Activated effector memory CD4-positive, alpha-beta T cell treated with anti-CD3 and anti-CD28 coated beads, Interleukin-2, amount 50 U/mL, for 16 hours (primary cell): ENCODE measurements around the gene LEP.
A peak's percentile ranks its signal among the peaks of the same experiment; 100 is the strongest.

Source experiments
- DNase-seq: peaks from one replicate; pipeline ENCODE4 v3.0.0-alpha.2; 2020

Gene LEP

DNA sequence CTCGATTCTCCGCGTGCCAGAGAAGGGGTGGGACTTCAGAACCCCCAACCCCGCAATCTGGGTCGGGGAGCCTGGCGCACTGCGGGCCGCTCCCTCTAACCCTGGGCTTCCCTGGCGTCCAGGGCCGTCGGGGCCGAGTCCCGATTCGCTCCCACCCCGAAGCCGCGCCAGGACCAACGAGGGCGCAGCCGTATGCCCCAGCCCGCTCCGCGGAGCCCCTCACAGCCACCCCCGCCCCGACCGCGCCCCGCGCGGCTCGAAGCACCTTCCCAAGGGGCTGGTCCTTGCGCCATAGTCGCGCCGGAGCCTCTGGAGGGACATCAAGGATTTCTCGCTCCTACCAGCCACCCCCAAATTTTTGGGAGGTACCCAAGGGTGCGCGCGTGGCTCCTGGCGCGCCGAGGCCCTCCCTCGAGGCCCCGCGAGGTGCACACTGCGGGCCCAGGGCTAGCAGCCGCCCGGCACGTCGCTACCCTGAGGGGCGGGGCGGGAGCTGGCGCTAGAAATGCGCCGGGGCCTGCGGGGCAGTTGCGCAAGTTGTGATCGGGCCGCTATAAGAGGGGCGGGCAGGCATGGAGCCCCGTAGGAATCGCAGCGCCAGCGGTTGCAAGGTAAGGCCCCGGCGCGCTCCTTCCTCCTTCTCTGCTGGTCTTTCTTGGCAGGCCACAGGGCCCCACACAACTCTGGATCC is at the start of gene LEP:
TSS of gene LEP (plus strand) at position 583 of the 691 bp plus-strand sequence. CDS start 10,741 bp downstream, outside the sequence.
- no peak for DNase-seq

DNA sequence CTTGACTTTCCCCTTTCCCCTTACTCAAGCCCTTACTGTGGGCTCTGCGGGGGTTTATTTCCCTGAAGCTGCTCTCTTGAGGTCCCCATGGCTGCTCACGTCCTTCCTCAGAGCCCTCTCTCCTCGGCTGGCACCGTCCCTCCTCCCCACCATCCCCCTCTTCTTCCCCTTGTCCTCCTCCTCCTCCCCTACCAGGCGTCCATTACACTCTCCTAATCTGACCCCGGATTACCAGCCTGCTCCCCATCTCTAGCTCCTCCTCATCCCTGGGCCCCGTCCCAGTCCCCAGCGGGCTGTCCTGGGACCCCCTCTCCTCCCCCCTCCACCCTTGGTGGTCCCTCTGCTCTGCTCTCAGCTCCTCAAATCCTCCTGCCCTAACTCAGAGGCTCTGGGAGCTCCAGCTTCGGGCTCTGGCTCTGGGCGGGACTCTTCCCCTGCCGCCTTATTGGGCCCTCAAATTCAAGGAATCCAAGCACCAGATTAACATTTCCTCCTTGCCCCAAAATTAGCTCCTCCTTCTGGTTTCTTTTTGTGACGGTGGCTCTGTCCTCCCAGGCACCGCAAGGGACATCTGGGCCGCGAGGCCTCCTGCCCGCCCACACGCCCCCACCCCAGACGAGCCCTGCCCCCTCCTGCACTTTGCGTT is 48.5 kb upstream of the LEP start:
- DNase-seq = peak; percentile 22

DNA sequence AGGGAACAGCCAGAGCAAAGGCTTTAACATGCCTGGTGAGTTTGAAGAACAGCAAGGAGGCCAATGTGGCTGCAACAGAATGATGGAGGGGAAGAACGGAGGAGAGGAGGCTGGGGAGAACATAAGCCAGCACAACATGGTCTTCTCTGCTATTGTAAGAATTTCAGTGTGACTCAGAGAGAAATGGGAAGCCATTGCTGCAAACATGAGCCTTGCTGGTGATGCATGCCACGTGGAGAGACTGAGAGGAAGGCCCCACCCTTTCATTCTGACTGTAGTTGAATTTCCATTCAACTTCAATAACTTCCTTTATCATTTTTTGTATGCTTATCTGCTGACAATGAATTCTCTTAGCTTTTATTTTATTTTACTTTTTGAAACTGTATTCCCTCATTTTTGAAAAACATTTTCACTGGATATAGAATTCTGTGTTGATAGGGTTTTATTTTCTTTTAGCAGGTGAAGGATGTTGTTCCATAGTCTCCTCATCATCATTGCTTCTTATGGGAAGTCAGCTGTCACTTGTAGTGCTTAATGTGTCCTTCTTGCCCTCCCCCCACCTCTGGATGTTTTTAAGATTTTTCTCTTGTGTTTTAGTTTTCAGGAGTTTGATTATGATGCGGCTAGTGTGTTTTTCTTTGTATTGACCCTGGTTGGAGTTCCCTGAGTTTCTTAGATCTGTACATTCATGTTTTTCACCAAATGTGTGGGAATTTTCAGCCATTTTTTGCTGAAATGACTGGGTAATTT is 46.4 kb upstream of the LEP start:
- peak; percentile 14 for DNase-seq

DNA sequence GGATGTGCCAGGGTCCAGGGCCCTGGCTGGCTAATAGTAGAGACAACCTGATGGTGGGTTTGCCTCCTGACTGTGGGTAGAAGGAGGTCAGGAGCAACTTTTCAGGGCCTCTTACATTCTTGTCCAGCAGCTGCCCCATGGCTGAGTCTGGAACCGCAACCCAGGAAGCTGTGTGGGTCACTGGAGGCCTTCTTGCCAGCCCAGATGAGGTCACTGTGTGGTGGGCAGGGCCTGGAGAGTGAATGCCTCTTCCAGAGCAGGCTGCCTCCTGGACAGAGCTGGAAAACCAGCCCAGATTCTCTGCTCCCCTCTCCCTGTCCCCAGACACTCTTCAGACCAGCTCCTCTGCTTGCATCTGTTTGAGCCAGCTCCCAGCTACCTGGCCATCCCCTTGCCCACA is 43.5 kb upstream of the LEP start:
- DNase-seq = peak; percentile 19

DNA sequence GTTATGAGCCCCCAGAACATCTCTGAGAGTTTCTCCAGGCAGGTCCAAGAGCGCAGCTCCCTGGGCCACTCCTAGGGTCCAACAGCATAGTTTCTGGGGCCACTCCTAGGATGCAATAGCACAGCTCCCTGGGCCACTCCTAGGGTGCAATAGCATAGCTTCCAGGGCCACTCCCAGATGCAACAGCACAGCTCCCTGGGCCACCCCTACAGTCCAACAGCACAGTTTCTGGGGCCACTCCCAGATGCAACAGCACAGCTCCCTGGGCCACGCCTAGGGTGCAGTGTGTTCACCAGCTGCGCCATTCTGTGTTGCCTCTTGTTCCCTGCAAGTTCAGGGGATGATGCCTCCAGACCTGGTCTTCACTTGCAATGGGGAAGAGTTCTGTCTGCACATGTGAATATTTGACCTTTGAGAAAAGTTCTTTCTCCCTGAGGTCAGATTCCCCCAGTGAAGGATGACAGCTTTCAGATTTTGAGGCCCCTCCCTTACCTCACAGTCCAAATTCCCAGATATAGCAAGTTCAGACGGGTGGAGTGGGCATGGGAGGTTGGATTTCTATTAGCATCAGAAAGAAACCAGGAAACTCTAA is 43.0 kb upstream of the LEP start:
- DNase-seq = peak; percentile 16

DNA sequence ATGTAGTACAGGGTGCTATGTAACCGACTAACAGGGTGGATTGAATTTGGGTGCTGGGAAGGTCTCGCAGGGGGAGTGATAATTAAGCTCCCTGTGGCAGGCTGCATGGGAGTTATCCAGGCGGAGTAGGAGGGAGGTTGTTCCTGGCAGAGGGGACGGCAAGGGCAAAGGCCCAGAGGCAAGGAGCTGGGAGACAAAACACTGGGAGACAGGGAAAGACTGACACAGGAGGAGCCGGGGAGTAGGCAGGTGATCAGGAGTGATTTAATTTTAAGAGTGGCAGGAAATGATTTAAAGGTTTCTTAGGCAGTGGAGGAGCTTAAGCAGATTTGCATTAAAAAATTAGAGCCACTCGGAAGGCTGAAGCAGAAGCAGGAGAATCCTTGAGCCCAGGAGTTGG is 40.7 kb upstream of the LEP start:
- peak; percentile 49 for DNase-seq

DNA sequence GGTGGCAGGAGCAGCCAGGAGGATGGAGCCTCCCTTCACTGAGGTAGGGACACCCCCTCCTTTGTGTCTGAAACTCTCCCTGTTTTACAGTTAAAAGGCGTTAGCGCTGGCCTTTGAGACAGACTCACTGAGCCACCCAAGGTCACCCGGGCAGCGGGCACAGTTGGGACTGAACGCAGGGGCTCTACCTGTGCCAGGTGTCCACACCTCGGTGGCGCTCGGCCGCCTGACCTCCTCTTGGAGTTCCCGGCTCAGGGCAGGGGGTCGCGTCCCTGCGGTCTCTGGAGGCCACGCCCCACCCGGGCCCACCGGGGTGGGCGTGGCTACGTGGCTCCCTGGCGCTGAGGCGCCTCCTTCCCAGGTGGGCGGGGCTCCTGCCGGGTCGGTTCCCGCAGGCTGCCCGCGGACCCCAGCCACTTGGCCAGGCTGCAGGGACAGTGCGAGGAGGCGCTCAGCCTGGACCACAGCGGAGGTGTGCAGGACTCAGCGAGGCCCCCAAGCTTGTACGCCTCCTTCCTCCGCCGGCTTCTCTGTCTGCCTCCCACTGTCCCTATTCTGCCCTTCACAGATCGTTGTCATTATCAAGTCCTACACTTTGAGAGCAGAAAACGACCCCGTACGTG is 39.9 kb upstream of the LEP start:
- DNase-seq = peak; percentile 61

DNA sequence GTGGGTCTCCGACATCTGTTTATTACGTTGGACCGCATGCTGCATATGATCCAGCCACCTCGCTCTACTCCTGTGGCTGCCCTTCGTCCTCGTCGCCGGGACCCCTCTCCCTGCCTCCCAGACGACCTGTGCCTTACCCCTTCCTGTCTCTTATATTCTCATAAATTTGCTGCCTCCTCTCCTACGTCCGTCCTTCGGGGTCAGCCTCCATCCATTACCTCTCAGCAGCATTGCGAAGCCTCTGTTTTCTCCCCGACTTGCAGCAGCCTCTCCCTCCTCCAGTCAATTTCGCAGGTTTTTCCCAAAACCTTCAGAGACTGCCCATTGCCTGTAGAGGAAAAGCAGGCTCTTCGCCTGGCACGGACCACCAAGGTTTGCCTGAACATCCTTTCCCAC is 39.4 kb upstream of the LEP start:
- DNase-seq = no peak

DNA sequence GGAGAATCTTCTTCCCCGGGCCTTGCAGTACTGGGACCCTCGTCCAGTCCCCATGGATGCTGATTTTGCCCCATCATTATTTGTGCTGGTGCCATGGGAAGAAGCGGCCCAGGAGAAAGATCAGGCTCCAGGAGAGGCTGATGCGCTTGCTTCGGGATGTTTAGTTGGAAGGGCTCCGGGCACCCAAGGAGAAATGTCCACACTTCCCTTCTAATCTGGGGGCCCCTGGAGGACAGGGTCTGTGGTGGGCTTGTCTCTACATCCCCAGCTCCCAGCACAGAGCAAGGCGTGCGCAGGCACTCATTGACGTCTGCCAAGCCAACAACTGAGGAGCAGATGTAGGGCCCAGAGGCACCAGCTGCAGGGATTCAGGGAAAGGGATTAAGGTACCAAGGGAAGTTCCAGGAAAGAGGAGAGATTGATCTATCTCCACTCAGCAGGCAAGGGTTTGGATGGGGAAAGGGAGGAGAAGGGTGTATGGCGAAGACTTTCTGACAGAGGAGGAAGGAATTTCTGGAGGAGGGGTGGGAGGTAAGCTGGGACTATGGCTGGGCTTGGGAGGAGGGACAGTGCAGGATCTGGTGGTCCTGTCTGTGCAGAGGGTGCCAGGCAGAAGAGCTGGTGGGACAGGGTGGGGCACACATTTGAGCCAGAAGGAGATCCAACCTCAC is 38.7 kb upstream of the LEP start:
- no peak for DNase-seq

DNA sequence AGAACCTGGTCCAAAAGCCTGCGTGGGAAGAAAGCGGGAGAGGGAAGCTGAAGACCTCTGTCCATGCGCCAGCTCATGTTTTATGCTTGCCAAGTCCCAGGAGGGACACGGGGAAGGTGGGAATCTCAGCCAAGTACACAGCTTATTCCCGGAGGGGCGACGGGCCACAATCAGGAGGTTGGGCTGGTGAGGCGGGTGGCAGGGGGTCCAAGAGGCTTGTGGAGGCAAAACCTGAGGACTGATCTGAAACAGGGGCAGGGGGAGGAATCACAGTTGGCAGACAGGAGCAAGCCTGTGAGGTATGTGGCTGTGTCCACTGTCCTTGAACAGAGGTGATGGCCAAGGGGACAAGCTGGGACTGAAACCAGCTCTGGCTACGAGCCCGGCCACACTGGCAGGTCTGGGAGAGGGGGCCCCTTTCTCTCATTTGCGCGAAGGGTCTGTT is 38.0 kb upstream of the LEP start:
- no peak for DNase-seq

DNA sequence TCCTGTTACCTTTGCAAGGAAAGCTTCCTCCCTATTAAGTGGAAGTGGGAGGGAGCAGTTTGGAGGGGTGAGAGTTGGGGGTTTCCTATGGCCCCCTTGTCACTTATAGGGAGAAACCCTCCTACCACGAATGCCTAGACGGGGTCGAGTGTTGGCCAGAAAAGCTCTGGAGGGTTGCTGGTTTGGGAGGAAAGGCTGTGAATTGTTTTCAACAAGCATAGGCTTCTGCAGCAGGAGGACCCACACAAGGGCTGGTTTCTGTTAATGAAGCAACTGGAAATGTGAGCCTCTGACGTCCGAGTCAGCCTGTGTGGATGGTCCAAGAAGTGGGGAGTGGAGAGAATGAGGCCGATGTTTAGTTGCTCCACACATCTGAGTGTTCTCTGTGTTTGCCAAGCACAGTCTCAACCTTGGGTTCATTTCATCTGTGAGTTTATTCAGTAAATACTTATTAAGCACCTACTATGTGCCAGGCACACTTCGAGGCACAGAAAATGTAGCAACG is 37.3 kb upstream of the LEP start:
- no peak for DNase-seq

DNA sequence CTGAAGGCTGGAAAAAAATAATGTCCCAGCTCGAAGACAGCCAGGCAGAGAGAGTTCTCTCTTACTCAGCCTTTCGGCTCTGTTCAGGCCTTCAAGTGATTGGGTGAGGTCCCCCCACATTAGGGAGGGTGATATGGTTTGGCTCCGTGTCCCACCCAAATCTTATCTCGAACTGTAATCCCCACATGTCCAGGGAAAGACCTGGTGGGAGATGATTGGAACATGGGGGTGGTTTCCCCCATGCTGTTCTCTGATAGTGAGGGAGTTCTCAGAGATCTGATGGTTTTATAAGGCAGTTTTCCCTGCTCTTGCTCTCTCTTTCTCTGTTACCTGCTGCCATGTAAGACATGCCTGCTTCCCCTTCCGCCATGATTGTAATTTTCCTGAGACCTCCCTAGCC is 36.6 kb upstream of the LEP start:
- DNase-seq = no peak

DNA sequence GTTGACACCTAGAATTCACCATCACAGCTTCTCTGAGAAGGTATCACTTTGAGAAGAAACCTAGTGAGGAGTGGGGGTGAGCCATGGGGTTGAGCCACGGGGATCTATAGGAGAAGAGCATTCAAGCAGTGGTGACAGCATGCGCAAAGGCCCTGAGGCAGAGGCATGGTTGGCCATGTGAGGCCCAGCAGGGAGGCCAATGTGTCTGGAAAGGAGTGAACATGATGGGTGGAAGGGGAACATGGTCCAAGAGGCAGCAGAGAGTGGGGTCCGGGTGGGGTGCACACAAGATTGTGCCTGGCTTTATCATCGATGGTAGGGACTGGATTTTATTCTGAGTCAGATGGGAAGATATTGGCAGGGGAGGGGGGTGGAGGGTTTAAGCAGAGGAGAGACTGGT is 36.0 kb upstream of the LEP start:
- peak; percentile 52 for DNase-seq

DNA sequence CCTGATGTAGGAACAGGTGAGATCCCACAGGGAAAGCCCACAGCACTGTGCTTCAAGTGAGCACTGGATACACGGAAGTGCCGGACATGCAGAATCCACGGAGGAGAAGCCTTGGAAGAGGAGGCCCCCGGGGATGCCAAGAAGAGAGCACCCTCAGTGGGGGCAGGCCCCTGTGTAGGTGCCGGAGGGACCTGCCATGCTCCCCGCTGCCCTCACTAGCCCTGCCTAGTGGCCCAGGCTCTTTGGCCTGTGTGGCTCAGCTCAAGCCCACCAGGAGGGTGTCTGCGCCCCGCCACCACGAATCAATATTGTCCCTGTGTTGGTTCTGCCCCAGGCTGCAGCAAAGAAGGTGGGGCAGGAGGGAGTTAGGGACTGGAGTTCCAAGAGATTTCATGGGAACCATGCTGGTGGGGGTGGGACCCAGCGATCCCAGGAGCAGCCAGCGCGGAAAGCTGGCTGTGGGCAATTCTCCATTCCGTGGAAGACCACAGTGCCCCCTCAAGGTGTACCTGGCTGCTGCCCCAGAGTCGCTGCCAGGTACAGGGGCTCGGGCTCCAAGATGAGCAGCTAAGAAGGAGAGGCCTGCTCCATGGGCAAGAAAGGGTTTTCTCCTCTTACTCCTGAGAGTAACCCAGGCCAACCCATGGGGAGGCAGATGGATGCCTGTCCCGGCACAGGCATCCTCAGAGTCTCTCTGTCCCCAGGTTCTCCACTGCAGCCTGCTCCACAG is 34.9 kb upstream of the LEP start:
- no peak for DNase-seq

DNA sequence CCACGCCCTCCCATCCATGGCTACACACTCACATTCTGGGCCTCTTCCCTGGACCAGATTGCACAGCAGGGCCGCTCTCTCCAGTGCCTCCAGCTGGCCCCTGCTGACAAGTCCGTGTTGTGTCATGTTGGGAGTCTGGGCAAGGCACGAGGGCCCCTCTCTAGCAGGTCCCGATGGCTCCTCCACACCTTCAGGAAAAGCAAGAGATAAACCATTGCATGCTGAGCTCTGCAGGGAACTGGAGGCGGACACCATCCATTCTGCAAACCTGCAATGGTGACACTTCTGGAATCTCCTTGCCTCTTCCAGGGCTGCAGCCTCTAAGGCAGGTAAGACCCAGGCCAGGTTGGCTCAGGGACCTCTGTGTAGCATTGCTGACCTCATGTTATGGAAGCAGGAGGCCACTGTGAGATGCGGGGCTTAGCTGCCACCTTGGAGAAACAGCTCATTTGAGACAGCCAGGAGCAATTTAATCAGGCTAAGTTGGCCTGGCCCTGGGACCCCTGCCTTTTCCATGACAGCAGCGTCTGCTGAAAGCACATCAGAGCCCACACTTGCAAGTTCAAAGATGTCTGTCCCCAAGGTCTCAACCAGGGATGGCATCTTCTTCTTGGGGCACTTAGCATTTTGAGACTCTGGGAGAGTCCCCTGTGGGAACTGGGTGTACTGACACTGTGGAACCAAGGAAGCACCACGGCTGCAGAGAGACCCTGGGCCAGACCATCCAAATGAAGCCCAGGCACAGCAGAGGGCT is 34.2 kb upstream of the LEP start:
- no peak for DNase-seq

DNA sequence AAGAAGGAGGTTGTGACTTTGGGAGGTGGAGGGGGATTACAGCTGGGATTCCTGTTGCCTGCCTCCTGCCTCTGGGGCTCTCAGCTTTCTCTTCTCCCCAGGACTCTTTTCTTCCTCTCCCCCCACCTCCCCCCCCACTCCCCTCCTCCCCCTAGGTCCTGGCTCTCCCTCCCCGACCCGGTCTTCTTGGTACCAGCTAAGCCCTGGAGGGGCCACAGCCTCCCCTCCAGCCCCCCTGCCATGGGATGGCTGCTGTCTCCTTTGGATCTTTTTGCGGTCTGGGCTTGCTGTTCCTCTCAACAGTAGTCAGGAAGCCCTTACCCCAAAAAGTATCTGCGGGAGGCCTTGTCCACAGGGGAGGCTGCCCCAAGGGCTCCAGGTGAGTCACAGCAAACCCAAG is 33.5 kb upstream of the LEP start:
- DNase-seq = peak; percentile 12

DNA sequence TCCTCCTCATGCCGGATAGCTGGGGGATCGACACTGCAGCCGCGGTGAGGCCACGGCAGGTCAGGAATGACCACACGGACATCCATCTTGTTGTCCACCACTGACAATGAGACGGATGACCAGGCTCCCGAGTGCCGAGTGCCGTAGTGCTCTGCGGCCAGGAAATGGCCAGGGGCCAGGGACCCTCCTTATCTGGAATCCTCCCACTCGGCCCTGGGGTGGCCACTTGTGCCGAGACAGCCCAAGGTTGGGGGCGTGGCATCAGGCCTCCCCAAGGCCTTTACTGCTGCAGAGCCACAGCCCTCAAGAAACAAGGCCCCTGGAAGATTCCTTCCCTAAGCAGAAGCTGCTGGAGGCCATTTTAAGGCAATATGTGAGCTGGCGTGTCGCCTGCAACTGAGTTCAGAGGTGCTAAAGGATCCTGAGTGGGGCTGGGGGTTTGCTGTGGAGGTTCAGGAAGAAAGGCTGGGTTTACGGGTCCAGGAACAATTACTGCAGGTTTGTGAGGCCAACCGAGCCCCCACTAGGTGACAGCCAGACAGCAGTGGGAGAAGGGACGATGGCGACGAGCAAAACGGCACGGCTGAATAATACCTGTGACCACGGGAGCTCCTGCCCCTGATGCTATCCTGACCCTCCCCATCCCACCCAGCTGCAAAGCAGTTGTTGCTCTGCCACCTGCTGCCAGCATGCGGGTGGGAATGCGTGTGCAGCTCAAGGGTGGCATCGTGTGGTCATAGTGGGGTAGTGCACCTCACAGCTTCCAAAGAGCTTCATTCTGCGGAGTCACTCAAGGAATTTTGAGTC is 31.6 kb upstream of the LEP start:
- peak; percentile 86 for DNase-seq

DNA sequence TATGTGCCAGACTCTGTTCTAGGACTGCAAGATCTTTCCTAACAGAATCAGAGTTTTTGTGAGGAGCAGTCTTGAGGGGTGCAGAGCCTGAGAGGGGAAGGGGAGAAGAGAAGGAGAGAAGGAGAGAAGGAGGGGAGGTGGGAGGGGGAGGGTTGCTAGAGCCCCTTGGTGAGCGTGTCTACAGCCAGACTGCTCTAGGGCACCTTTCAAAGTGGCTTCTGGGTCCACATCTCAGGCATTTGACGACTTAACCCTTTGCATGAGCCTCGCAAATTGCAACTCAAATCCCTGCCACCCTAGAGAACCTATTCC is 31.1 kb upstream of the LEP start:
- no peak for DNase-seq

DNA sequence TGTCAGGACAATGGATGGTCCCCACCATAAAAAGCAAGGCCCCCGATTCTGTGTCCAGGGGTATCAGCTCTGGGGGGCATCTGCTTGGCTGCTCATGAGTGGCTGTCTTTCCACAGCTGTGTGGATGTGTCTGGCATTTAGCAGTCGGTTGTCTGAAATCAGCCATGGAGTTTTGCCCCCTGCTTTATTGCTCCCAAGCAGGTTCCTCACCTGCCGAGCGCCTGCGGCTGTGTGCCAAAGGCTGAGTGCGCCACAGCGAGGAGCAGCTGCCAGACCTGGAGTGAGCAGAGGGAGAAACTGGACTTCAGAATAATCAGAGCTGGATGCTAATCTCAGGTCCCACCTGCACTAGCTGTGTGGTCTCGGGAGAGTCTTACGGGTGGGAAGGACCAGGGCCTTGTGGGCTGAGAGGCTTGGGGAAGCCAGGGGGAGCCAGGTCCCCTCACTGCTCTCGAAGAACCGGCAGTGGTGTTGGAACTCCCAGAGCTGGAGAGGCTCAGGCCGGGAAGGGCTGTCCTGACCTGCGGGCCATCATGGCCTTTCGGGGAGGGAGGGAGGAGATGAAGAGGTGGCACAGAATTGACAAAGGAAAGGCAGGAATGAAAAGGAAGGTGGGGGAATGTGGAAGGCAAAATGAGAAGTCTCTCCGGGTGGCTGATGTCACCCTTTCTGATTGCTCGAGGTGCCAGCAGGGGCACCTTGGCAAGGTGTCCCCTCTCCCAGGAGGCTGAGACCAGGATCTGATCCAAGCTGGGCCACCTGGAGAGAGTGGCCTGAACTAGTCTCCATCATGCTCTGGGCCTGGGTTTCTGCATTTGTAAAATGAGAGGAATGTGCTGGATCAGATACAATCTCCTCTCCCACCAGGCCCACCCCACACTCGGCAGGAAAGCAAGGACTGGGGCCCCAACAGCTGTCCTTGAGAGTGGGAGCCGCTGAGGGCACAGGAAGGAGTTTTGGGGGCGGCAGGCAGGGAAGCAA is 30.2 kb upstream of the LEP start:
- DNase-seq = peak; percentile 24
